GM06990 (cell line): ENCODE results near the gene DCXR.

Experiments
- DNase-seq: peaks from one replicate; pipeline ENCODE4 v3.0.0-alpha.2; 2011; ENCODE audit not compliant: insufficient read length; ENCODE audit errors: extremely low read depth
- H3K27me3 ChIP-seq: replicated peaks from 2 replicates; pipeline ENCODE4 v1.6.0; 2011; ENCODE audit warnings: low read length; ENCODE audit not compliant: control insufficient read depth, insufficient read depth
- H3K36me3 ChIP-seq: 2 replicates; pipeline ENCODE4 v1.5.1; 2011; ENCODE audit warnings: low read length; ENCODE audit not compliant: control insufficient read depth, insufficient read depth
- H3K4me3 ChIP-seq: replicated peaks from 2 replicates; pipeline ENCODE4 v1.5.1; 2011; ENCODE audit warnings: low read depth, mild to moderate bottlenecking, control low read depth, low read length
- CTCF ChIP-seq: IDR thresholded peaks from 2 replicates; pipeline ENCODE4 v1.5.1; 2011; ENCODE audit warnings: low read length, control low read depth, mild to moderate bottlenecking, inconsistent platforms; ENCODE audit not compliant: insufficient read depth, poor library complexity, severe bottlenecking

Gene DCXR

GRCh38 chr17:82083533-82084359, 46.2 kb upstream of the DCXR start:
- TF ChIP-seq CTCF = no peak
- DNase-seq = no peak
- Histone ChIP-seq H3K36me3 (peaks cover 68% of the 10 kb centered on the region), H3K27me3 (no peaks in the 10 kb centered on the region), H3K4me3 (no peak overlapping the region)

GRCh38 chr17:82083009-82083408, 45.5 kb upstream of the DCXR start:
- H3K36me3 ChIP-seq = peaks cover 68% of the 10 kb centered on the region
- TF ChIP-seq CTCF = no peak
- no peak overlapping the region for H3K4me3 ChIP-seq
- DNase-seq = no peak
- no peaks in the 10 kb centered on the region for H3K27me3 ChIP-seq

GRCh38 chr17:82082456-82082855, 45.0 kb upstream of the DCXR start:
- Histone ChIP-seq H3K27me3 (no peaks in the 10 kb centered on the region), H3K36me3 (peaks cover 64% of the 10 kb centered on the region), H3K4me3 (no peak overlapping the region)
- no peak for TF ChIP-seq CTCF
- no peak for DNase-seq

- DNase-seq = no peak
- peaks cover 61% of the 10 kb centered on the region for H3K36me3 ChIP-seq
- no peaks in the 10 kb centered on the region for H3K27me3 ChIP-seq
- H3K4me3 ChIP-seq = no peak overlapping the region
- no peak for TF ChIP-seq CTCF
Observed at GRCh38 chr17:82081966-82082365, 44.5 kb upstream of the DCXR start.

- TF ChIP-seq CTCF = no peak
- DNase-seq = no peak
- Histone ChIP-seq H3K27me3 (no peaks in the 10 kb centered on the region), H3K36me3 (peaks cover 61% of the 10 kb centered on the region), H3K4me3 (no peak overlapping the region)
Observed at GRCh38 chr17:82081546-82081945, 44.0 kb upstream of the DCXR start.

- no peaks in the 10 kb centered on the region for H3K27me3 ChIP-seq
- H3K4me3 ChIP-seq = no peak overlapping the region
- no peak for DNase-seq
- no peak for TF ChIP-seq CTCF
- peaks cover 55% of the 10 kb centered on the region for H3K36me3 ChIP-seq
Observed at GRCh38 chr17:82080789-82081464, 43.4 kb upstream of the DCXR start.
